Left cardiac atrium (tissue), 4 donors: ENCODE data around the gene SMAD4. TPM values are rescaled to one million over a fixed set of nuclear protein-coding genes. Genes with fewer than 3 reads are reported as not detected.

Experiments
- ATAC-seq, 2 donors: fragments of 200-7000 bp; cut with Tn5 transposase; one replicate each; pipeline ENCODE4 v1.9.1; 2020; ENCODE audit warnings: mild to moderate bottlenecking in 2 of 2, moderate library complexity in 2 of 2
- DNase-seq: peaks from one replicate; pipeline ENCODE4 v3.0.0-alpha.2; 2020
- intact Hi-C, 2 donors: fragments of 100-400 bp; cut with DNase I; formaldehyde crosslinking; loops; one replicate each; pipeline versions ENCODE4 v1.14.1 to v1.15.1; 2022 to 2023
- total RNA-seq, 2 donors: library from RNA; stranded (reverse); fragmentation: NEBNext Ultra II Directional; extraction: Animal tissue kit (Norgen Biotek cat#: 25700); gene quantifications; one replicate each; pipeline ENCODE4 v1.2.1, GENCODE V29; 2021
- donor health status: DM: no; HTN: yes; CAD: no.
- donor health status: DM: no; HTN: yes; CAD: no; lungs with severe emphysema.
- donor health status: DM: yes; HTN: yes; CAD: no.
- donor health status: Dilated cardiomyopathy.

SMAD4 gene
- total RNA-seq, 2 donors from 2014 or later = 77.1 to 87.9 TPM

GRCh38 chr18:51017140-51017879 is 12.7 kb upstream of the SMAD4 start:
- no peak for ATAC-seq
- DNase-seq = no peak
- intact Hi-C loops = no loop called here

GRCh38 chr18:51020536-51020935 is 9.5 kb upstream of the SMAD4 start:
- ATAC-seq = peak in 1 of 2 donors; percentile 42
- intact Hi-C loops = no loop called here
- no peak for DNase-seq

GRCh38 chr18:51021226-51021965 is 8.6 kb upstream of the SMAD4 start:
- intact Hi-C loops = no loop called here
- ATAC-seq (no peak), DNase-seq (no peak)

- ATAC-seq (no peak), DNase-seq (no peak)
- intact Hi-C loops = no loop called here
Observed at GRCh38 chr18:51025512-51025911, 4.5 kb upstream of the SMAD4 start.

- DNase-seq (no peak), ATAC-seq (no peak)
- intact Hi-C loops = no loop called here
Observed at GRCh38 chr18:51028201-51028805, 1.7 kb upstream of the SMAD4 start.

GRCh38 chr18:51029378-51029693 is 677 bp upstream of the SMAD4 start:
- ATAC-seq (peak in 1 of 2 donors; percentile 20), DNase-seq (no peak)
- intact Hi-C loops = no loop called here

- DNase-seq = peak; percentile 76
Observed at GRCh38 chr18:51030537-51031258, 685 bp downstream of the SMAD4 start.

GRCh38 chr18:51032193-51032592 is 2.2 kb downstream of the SMAD4 start:
- ATAC-seq = no peak
- intact Hi-C loops = loop anchor here in 1 of 2 donors (5.0 kb wide), 1 partner anchor 65 kb away; the partner anchor contains the start of gene ELAC1
- no peak for DNase-seq

More at GRCh38 chr18:51030537-51031258, 685 bp downstream of the SMAD4 start:
- intact Hi-C loops = loop anchor here in 1 of 2 donors (5.0 kb wide), 1 partner anchor 63 kb away; the partner anchor contains the start of gene ELAC1
- ATAC-seq = peak; percentile 80 to 85

- DNase-seq (no peak), ATAC-seq (no peak)
- intact Hi-C loops = no loop called here
Observed at GRCh38 chr18:51037230-51037629, 7.2 kb downstream of the SMAD4 start.

- intact Hi-C loops = no loop called here
- DNase-seq (no peak), ATAC-seq (peak; percentile 26 to 72)
Observed at GRCh38 chr18:51038110-51038509, 8.1 kb downstream of the SMAD4 start.

GRCh38 chr18:51039138-51040112 is 9.4 kb downstream of the SMAD4 start:
- no peak for DNase-seq
- intact Hi-C loops = no loop called here
- ATAC-seq = peak in 1 of 2 donors; percentile 41

GRCh38 chr18:51041677-51042352 is 11.8 kb downstream of the SMAD4 start:
- no peak for ATAC-seq

GRCh38 chr18:51044928-51045585 is 15.0 kb downstream of the SMAD4 start:
- ATAC-seq (peak; percentile 40 to 47), DNase-seq (no peak)
- intact Hi-C loops = no loop called here

More at GRCh38 chr18:51041677-51042352, 11.8 kb downstream of the SMAD4 start:
- intact Hi-C loops = no loop called here
- no peak for DNase-seq

- intact Hi-C loops = no loop called here
- DNase-seq = no peak
- no peak for ATAC-seq
Observed at GRCh38 chr18:51048190-51048589, 18.2 kb downstream of the SMAD4 start.

GRCh38 chr18:51049137-51049536 is 19.1 kb downstream of the SMAD4 start:
- intact Hi-C loops = no loop called here
- ATAC-seq = no peak
- no peak for DNase-seq

- DNase-seq (no peak), ATAC-seq (peak; percentile 79 to 82)
- intact Hi-C loops = loop anchor here in 1 of 2 donors (5.0 kb wide), 1 partner anchor 229 kb away; the partner anchor contains the start of gene MRO
Observed at GRCh38 chr18:51051105-51051712, 21.2 kb downstream of the SMAD4 start.

- intact Hi-C loops = loop anchor here in 1 of 2 donors (5.0 kb wide), 1 partner anchor 232 kb away; the partner anchor contains the start of gene MRO
- DNase-seq (no peak), ATAC-seq (no peak)
Observed at GRCh38 chr18:51053814-51054213, 23.8 kb downstream of the SMAD4 start.
